Panc1 (cell line): ENCODE results near the gene RNF8. TPM values are rescaled to one million over a fixed set of nuclear protein-coding genes. Genes with fewer than 3 reads are reported as not detected.

ENCODE experiments used
- ATAC-seq: fragments of 200-7000 bp; cut with Tn5 transposase; 2 replicates; pipeline ENCODE4 v1.9.1; 2020; ENCODE audit warnings: mild to moderate bottlenecking, moderate library complexity
- BruUV-seq: library from RNA; stranded (reverse); fragments of 400-500 nt; replicated peaks from 2 replicates; lab custom pipeline; 2021; lab: Mats Ljungman, UMichigan
- CTCF ChIA-PET: fragments of 300-600 bp; sonication (Branson Sonifier 250); formaldehyde crosslinking; loops from one replicate; lab custom pipeline; 2022; ENCODE audit warnings: antibody characterized with exemption; lab: Charles Lee
- POLR2A ChIA-PET: fragments of 300-600 bp; sonication (Branson Sonifier 250); formaldehyde crosslinking; loops from one replicate; lab custom pipeline; 2022; ENCODE audit warnings: antibody characterized with exemption; lab: Charles Lee
- DNase-seq: peaks from one replicate; pipeline ENCODE4 v3.0.0-alpha.2; 2010; ENCODE audit warnings: low read depth, low spot score
- H3K27ac ChIP-seq: 2 replicates; pipeline ENCODE4 v1.5.1; 2011; ENCODE audit warnings: mild to moderate bottlenecking, low read length, inconsistent platforms
- H3K27me3 ChIP-seq: fragments of 200-500 bp; sonication (Bioruptor generic); 2 replicates; pipeline ENCODE4 v1.6.0; 2014; ENCODE audit warnings: low read length, inconsistent platforms; ENCODE audit not compliant: control insufficient read depth, insufficient read depth
- H3K36me3 ChIP-seq: fragments of 200-500 bp; sonication (Bioruptor generic); 2 replicates; pipeline ENCODE4 v1.5.1; 2014; ENCODE audit warnings: inconsistent platforms, mild to moderate bottlenecking, low read length, moderate library complexity; ENCODE audit not compliant: control insufficient read depth, insufficient read depth
- H3K4me1 ChIP-seq: 2 replicates; pipeline ENCODE4 v1.5.1; 2011; ENCODE audit warnings: inconsistent platforms, mild to moderate bottlenecking, low read length, moderate library complexity; ENCODE audit not compliant: control insufficient read depth, insufficient read depth
- H3K4me3 ChIP-seq, 2 experiments: 2 replicates each; pipeline ENCODE4 v1.5.1; 2011 to 2012; ENCODE audit warnings: low read depth in 2 of 2, low read length in 2 of 2, mild to moderate bottlenecking in 2 of 2, inconsistent platforms in 1 of 2, moderate library complexity in 1 of 2
- H3K9me3 ChIP-seq: fragments of 200-500 bp; sonication (Bioruptor generic); 2 replicates; pipeline ENCODE4 v1.5.1; 2014; ENCODE audit warnings: low read depth, mild to moderate bottlenecking, inconsistent platforms, low read length, moderate library complexity; ENCODE audit not compliant: control insufficient read depth, insufficient read depth
- CTCF ChIP-seq: fragments of 450-650 bp; IDR thresholded peaks from 2 replicates; pipeline ENCODE4 v1.5.1; 2017; ENCODE audit warnings: mild to moderate bottlenecking
- POLR2AphosphoS5 ChIP-seq: IDR thresholded peaks from 2 replicates; pipeline ENCODE4 v1.6.1; 2012; ENCODE audit warnings: mild to moderate bottlenecking, low read depth, low read length, moderate library complexity
- REST ChIP-seq, 2 experiments: IDR thresholded peaks; 2 replicates each; pipeline ENCODE4 v1.6.1; 2011 to 2012; ENCODE audit warnings: low read depth in 2 of 2, control low read depth in 1 of 2, low read length in 1 of 2, mild to moderate bottlenecking in 1 of 2, moderate library complexity in 1 of 2; ENCODE audit not compliant: insufficient read depth in 1 of 2
- SIN3A ChIP-seq: IDR thresholded peaks from 2 replicates; pipeline ENCODE4 v1.6.1; 2012; ENCODE audit warnings: low read depth, mild to moderate bottlenecking, low read length, moderate library complexity, borderline replicate concordance; ENCODE audit not compliant: insufficient read depth
- TCF7L2 ChIP-seq: IDR thresholded peaks from 2 replicates; pipeline ENCODE4 v1.6.1; 2011; ENCODE audit warnings: mild to moderate bottlenecking, low read depth, low read length, inconsistent platforms
- in situ Hi-C: cut with HindIII; loops from 2 replicates; pipeline ENCODE4 v1.10.0; 2016; ENCODE audit warnings: low sequenced_read_pairs, low pct_unique_long_range_greater_than_20kb
- intact Hi-C: fragments of 100-400 bp; cut with micrococcal nuclease; formaldehyde crosslinking; loops from one replicate; pipeline ENCODE4 v1.10.0; 2022; ENCODE audit not compliant: unreplicated experiment
- total RNA-seq: library from RNA; stranded (reverse); gene quantifications from one replicate; pipeline ENCODE4 v1.2.1, GENCODE V29; 2021; ENCODE audit not compliant: unreplicated experiment

RNF8 gene
- total RNA-seq, 1 experiment from 2014 or later, result 21.1 TPM

DNA sequence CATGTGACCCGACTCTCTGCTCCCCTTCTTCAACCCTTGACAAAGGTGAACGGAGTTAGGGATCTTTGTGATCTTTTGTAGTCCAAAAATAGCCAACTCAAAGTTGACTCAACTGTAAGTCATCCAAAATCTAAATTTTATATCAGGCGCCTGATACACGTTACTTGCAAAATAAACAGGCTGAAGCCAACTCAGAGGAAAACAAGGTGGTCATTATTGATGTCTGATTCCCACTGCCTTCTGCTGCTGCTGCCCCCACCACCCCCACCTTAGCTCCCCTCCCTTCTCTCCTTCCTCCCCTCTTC, 13.2 kb upstream of the RNF8 start:
- ATAC-seq, result no peak
- H3K27ac ChIP-seq, result no peak overlapping the region
- ChIA-PET CTCF (no interaction called here), POLR2A (no interaction called here)
- H3K36me3 ChIP-seq, result no peaks in the 10 kb centered on the region
- H3K4me3 ChIP-seq, result no peak overlapping the region
- intact Hi-C loops, result no loop called here
- DNase-seq, result peak; percentile 33
- in situ Hi-C loops, result no loop called here
- no peaks in the 10 kb centered on the region for H3K27me3 ChIP-seq
- H3K4me1 ChIP-seq, result no peaks in the 10 kb centered on the region
- H3K9me3 ChIP-seq, result no peaks in the 10 kb centered on the region
- BruUV-seq, result no TSS peak
- TF ChIP-seq SIN3A (no peak), CTCF (no peak), POLR2AphosphoS5 (no peak), TCF7L2 (no peak), REST (IDR thresholded peaks at IDR 0.05; ENCODE audit: insufficient read depth in 1 of 2, low read depth in 2 of 2, low read length in 1 of 2) (no peak)

GRCh38 chr6:37343248-37343647, 10.5 kb upstream of the RNF8 start:
- TF ChIP-seq SIN3A, result no peak
- no peak for TF ChIP-seq CTCF
- TF ChIP-seq REST (IDR thresholded peaks at IDR 0.05; ENCODE audit: insufficient read depth in 1 of 2, low read depth in 2 of 2, low read length in 1 of 2), result no peak
- no peak for TF ChIP-seq POLR2AphosphoS5
- no peak for TF ChIP-seq TCF7L2
- no peak for DNase-seq
- intact Hi-C loops (no loop called here), in situ Hi-C loops (no loop called here)
- no peak for ATAC-seq
- Histone ChIP-seq H3K27ac (no peak overlapping the region), H3K9me3 (no peaks in the 10 kb centered on the region), H3K36me3 (no peaks in the 10 kb centered on the region), H3K27me3 (no peaks in the 10 kb centered on the region), H3K4me1 (no peaks in the 10 kb centered on the region), H3K4me3 (no peak overlapping the region)
- POLR2A ChIA-PET, result interaction anchor here (0.6 kb wide), 1 partner anchor 19 kb away, joined by 3 read pairs; no protein-coding TSS in a partner anchor
- CTCF ChIA-PET, result no interaction called here
- BruUV-seq, result no TSS peak
